ENCODE measurements around the gene ERC1.

Gene ERC1

DNA sequence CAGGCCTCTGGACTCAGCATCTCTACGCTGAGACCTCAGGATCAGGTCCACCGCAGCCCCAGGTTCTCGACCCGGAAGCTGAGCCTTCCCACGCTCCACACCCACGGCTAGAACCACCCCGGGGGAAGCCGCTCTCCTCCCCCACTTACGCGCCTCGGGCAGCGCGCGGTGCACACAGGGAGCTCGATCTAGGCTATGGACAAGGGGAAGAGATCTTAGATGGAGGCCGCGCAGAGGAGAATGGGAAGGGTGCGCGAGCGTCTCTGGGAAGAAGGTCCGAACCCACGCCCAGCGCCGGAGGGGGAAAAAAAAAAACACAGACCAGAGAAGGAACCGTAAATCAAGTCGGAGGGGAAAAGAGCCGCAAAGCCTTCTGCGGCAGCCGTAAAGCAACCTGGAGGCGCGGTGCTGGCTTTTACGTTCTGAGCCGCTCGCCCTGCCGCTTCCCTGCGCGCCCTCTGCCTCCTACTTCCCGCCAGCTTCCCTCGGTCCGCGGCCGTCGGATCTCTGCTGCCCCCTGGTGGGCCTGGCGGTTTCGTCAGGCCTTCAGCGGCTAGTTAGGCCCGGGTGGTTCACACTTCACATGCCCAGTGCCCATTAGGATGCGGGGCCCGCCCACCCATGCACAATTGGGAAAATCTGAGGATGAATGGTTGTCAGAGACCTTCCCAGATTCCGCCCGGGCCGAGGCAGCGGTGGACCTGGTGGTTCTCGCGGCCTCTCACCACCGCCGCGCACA, 41.4 kb upstream of the ERC1 start, which contains the start of gene RAD52:
Gene RAD52, minus strand, starts transcription at position 242 of the 739 bp plus-strand sequence. CDS start 16,636 bp downstream, outside the sequence.
- H2AFZ ChIP-seq (ENCODE audit: low read length), result 0 out of 2 replicates have a peak within 1 kb of the TSS, but pooled peaks have one; percentile 17
- no peaks in the 10 kb centered on the region for H4K20me1 ChIP-seq (ENCODE audit: insufficient read depth, low read length)
- H3K27ac ChIP-seq (ENCODE audit: low read depth, low read length, poor library complexity, severe bottlenecking), result peak within 1 kb of the TSS; percentile 89
- H3K27me3 ChIP-seq (ENCODE audit: insufficient read depth, low read length), result no peaks in the 10 kb centered on the region
- H3K9ac ChIP-seq (ENCODE audit: low read length), result peak within 1 kb of the TSS; percentile 94
- no peaks in the 10 kb centered on the region for H3K36me3 ChIP-seq (ENCODE audit: insufficient read depth, low read length)
- H3K9me3 ChIP-seq (ENCODE audit: low read length), result 0 out of 2 replicates have a peak, but pooled peaks cover 4% of the 10 kb centered on the region
- TF ChIP-seq, protein P1, sequence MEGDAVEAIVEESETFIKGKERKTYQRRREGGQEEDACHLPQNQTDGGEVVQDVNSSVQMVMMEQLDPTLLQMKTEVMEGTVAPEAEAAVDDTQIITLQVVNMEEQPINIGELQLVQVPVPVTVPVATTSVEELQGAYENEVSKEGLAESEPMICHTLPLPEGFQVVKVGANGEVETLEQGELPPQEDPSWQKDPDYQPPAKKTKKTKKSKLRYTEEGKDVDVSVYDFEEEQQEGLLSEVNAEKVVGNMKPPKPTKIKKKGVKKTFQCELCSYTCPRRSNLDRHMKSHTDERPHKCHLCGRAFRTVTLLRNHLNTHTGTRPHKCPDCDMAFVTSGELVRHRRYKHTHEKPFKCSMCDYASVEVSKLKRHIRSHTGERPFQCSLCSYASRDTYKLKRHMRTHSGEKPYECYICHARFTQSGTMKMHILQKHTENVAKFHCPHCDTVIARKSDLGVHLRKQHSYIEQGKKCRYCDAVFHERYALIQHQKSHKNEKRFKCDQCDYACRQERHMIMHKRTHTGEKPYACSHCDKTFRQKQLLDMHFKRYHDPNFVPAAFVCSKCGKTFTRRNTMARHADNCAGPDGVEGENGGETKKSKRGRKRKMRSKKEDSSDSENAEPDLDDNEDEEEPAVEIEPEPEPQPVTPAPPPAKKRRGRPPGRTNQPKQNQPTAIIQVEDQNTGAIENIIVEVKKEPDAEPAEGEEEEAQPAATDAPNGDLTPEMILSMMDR (IDR thresholded peaks at IDR 0.05; ENCODE audit: low read length), result peak; percentile 99
- no peak for TF ChIP-seq EZH2 (IDR thresholded peaks at IDR 0.05; ENCODE audit: borderline replicate concordance, low read length)
- H3K9me2 ChIP-seq (ENCODE audit: low read depth, low read length), result no peaks in the 10 kb centered on the region
- peaks cover 33% of the 10 kb centered on the region for H3K4me1 ChIP-seq (ENCODE audit: insufficient read depth, low read length, severe bottlenecking)
- peak within 1 kb of the TSS; percentile 88 for H3K4me3 ChIP-seq (ENCODE audit: low read depth, low read length, poor library complexity, severe bottlenecking)
- peak within 1 kb of the TSS; percentile 74 for H3K4me2 ChIP-seq (ENCODE audit: low read length)
- H3K79me2 ChIP-seq (ENCODE audit: insufficient read depth, low read length), result peaks cover 32% of the 10 kb centered on the region
- peaks cover 14% of the 10 kb centered on the region; the same call in 1 of the 2 replicates for H3F3A ChIP-seq (ENCODE audit: insufficient read depth, low read length)

- H3K27ac ChIP-seq (ENCODE audit: low read depth, low read length, poor library complexity, severe bottlenecking), result no peak overlapping the region
- H3K9ac ChIP-seq (ENCODE audit: low read length), result no peak overlapping the region
- H4K20me1 ChIP-seq (ENCODE audit: insufficient read depth, low read length), result no peaks in the 10 kb centered on the region
- H2AFZ ChIP-seq (ENCODE audit: low read length), result no peak overlapping the region
- H3K9me3 ChIP-seq (ENCODE audit: low read length), result 0 out of 2 replicates have a peak, but pooled peaks cover 4% of the 10 kb centered on the region
- H3K79me2 ChIP-seq (ENCODE audit: insufficient read depth, low read length), result peaks cover 28% of the 10 kb centered on the region
- no peaks in the 10 kb centered on the region for H3K36me3 ChIP-seq (ENCODE audit: insufficient read depth, low read length)
- no peak overlapping the region for H3K4me2 ChIP-seq (ENCODE audit: low read length)
- TF ChIP-seq EZH2 (IDR thresholded peaks at IDR 0.05; ENCODE audit: borderline replicate concordance, low read length), result no peak
- TF ChIP-seq, protein P1 (IDR thresholded peaks at IDR 0.05; ENCODE audit: low read length), result no peak
- H3K4me3 ChIP-seq (ENCODE audit: low read depth, low read length, poor library complexity, severe bottlenecking), result no peak overlapping the region
- H3F3A ChIP-seq (ENCODE audit: insufficient read depth, low read length), result peaks cover 14% of the 10 kb centered on the region; the same call in 1 of the 2 replicates
- no peaks in the 10 kb centered on the region for H3K9me2 ChIP-seq (ENCODE audit: low read depth, low read length)
- peaks cover 29% of the 10 kb centered on the region for H3K4me1 ChIP-seq (ENCODE audit: insufficient read depth, low read length, severe bottlenecking)
- H3K27me3 ChIP-seq (ENCODE audit: insufficient read depth, low read length), result no peaks in the 10 kb centered on the region
These were observed 39.8 kb upstream of the ERC1 start for GRCh38 chr12:951176-951575.

DNA sequence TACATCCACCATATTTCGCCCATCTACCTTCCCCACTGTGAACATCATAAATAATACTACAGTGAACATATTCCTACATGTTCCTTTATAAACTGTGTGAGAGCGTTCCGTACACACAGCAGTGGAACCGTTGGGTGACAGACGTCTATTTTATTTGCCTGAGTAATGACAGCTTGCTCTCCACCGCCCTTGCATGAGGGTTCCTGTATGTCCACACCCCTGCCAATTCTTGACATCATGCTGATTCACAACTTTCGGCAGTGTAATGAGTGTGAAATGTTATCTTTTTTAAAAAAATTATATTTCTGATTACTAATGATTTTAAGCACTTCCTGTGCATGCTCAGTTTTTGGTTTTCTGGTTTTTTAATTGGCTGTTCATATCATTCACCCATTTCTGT, 37.2 kb upstream of the ERC1 start:
- Histone ChIP-seq H2AFZ (ENCODE audit: low read length) (peak overlapping the region; percentile 97), H3K4me3 (ENCODE audit: low read depth, low read length, poor library complexity, severe bottlenecking) (no peak overlapping the region)

More for the DNA sequence above, 37.2 kb upstream of the ERC1 start:
- Histone ChIP-seq H4K20me1 (ENCODE audit: insufficient read depth, low read length) (no peaks in the 10 kb centered on the region), H3K4me1 (ENCODE audit: insufficient read depth, low read length, severe bottlenecking) (peaks cover 8% of the 10 kb centered on the region), H3K79me2 (ENCODE audit: insufficient read depth, low read length) (peaks cover 3% of the 10 kb centered on the region), H3K4me2 (ENCODE audit: low read length) (peak overlapping the region; percentile 43; the same call in 1 of the 2 replicates), H3K36me3 (ENCODE audit: insufficient read depth, low read length) (no peaks in the 10 kb centered on the region), H3K27me3 (ENCODE audit: insufficient read depth, low read length) (no peaks in the 10 kb centered on the region), H3K27ac (ENCODE audit: low read depth, low read length, poor library complexity, severe bottlenecking) (peak overlapping the region; percentile 31), H3K9me2 (ENCODE audit: low read depth, low read length) (no peaks in the 10 kb centered on the region), H3K9me3 (ENCODE audit: low read length) (0 out of 2 replicates have a peak, but pooled peaks cover 4% of the 10 kb centered on the region), H3K9ac (ENCODE audit: low read length) (no peak overlapping the region), H3F3A (ENCODE audit: insufficient read depth, low read length) (peaks cover 14% of the 10 kb centered on the region; the same call in 1 of the 2 replicates)
- TF ChIP-seq EZH2 (IDR thresholded peaks at IDR 0.05; ENCODE audit: borderline replicate concordance, low read length), result no peak
- TF ChIP-seq, protein P1 (IDR thresholded peaks at IDR 0.05; ENCODE audit: low read length), result no peak

All from OCI-LY1 (cell line).